Upper lobe of right lung (tissue), 1 donor: ENCODE results near the gene ZNF333. TPM values are rescaled to one million over a fixed set of nuclear protein-coding genes. Genes with fewer than 3 reads are reported as not detected.

Experiments used
- ATAC-seq: fragments of 200-7000 bp; cut with Tn5 transposase; one replicate; pipeline ENCODE4 v1.9.1; 2020; ENCODE audit warnings: mild to moderate bottlenecking, moderate library complexity
- DNase-seq: peaks from one replicate; pipeline ENCODE4 v3.0.0-alpha.2; 2020
- H3K27ac ChIP-seq: fragments of 200-600 bp; one replicate; pipeline ENCODE4 v1.8.0; 2022
- H3K27me3 ChIP-seq: fragments of 200-600 bp; one replicate; pipeline ENCODE4 v1.8.0; 2022; ENCODE audit warnings: mild to moderate bottlenecking
- H3K36me3 ChIP-seq: fragments of 200-600 bp; one replicate; pipeline ENCODE4 v1.8.0; 2022
- H3K4me1 ChIP-seq: fragments of 200-600 bp; one replicate; pipeline ENCODE4 v1.8.0; 2022
- H3K4me3 ChIP-seq: fragments of 200-600 bp; one replicate; pipeline ENCODE4 v1.8.0; 2022; ENCODE audit warnings: mild to moderate bottlenecking
- H3K9me3 ChIP-seq: fragments of 200-600 bp; one replicate; pipeline ENCODE4 v1.8.0; 2022
- intact Hi-C: fragments of 100-400 bp; cut with DNase I; formaldehyde crosslinking; loops from one replicate; pipeline ENCODE4 v1.11.0; 2022
- total RNA-seq: library from RNA; stranded (reverse); fragmentation: NEBNext Ultra II Directional; extraction: Animal tissue kit (Norgen Biotek cat#: 25700); gene quantifications from one replicate; pipeline ENCODE4 v1.2.1, GENCODE V29; 2021
- TF ChIP-seq, protein P1 (sequence below): fragments of 200-600 bp; IDR thresholded peaks from one replicate; pipeline ENCODE4 v1.8.0; 2022; ENCODE audit warnings: antibody characterized with exemption
- donor health status: DM: no; HTN: yes; CAD: no; lungs with severe emphysema.

ZNF333 gene
- total RNA-seq, 1 donor from 2014 or later: 20.4 TPM

DNA sequence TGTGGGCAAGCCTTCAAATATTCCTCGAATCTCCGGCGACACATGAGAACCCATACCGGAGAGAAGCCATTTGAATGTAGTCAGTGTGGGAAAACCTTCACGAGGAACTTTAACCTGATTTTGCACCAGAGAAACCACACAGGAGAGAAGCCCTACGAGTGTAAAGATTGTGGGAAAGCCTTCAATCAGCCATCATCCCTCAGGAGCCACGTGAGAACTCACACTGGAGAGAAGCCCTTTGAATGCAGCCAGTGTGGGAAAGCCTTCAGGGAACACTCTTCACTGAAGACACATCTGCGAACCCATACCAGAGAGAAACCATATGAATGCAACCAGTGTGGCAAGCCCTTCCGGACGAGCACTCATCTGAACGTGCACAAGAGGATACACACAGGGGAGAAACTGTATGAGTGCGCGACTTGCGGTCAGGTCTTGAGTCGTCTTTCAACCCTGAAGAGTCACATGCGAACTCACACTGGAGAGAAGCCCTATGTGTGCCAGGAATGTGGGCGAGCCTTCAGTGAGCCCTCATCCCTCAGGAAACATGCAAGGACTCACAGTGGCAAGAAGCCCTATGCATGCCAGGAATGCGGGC, 28.8 kb downstream of the ZNF333 start:
- Histone ChIP-seq H3K4me1 (no peaks in the 10 kb centered on the region), H3K36me3 (peaks cover 47% of the 10 kb centered on the region), H3K4me3 (no peak overlapping the region), H3K27ac (no peak overlapping the region), H3K9me3 (peaks cover 82% of the 10 kb centered on the region), H3K27me3 (no peaks in the 10 kb centered on the region)
- DNase-seq: no peak
- TF ChIP-seq, protein P1, sequence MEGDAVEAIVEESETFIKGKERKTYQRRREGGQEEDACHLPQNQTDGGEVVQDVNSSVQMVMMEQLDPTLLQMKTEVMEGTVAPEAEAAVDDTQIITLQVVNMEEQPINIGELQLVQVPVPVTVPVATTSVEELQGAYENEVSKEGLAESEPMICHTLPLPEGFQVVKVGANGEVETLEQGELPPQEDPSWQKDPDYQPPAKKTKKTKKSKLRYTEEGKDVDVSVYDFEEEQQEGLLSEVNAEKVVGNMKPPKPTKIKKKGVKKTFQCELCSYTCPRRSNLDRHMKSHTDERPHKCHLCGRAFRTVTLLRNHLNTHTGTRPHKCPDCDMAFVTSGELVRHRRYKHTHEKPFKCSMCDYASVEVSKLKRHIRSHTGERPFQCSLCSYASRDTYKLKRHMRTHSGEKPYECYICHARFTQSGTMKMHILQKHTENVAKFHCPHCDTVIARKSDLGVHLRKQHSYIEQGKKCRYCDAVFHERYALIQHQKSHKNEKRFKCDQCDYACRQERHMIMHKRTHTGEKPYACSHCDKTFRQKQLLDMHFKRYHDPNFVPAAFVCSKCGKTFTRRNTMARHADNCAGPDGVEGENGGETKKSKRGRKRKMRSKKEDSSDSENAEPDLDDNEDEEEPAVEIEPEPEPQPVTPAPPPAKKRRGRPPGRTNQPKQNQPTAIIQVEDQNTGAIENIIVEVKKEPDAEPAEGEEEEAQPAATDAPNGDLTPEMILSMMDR: no peak
- intact Hi-C loops: no loop called here
- ATAC-seq: no peak

DNA sequence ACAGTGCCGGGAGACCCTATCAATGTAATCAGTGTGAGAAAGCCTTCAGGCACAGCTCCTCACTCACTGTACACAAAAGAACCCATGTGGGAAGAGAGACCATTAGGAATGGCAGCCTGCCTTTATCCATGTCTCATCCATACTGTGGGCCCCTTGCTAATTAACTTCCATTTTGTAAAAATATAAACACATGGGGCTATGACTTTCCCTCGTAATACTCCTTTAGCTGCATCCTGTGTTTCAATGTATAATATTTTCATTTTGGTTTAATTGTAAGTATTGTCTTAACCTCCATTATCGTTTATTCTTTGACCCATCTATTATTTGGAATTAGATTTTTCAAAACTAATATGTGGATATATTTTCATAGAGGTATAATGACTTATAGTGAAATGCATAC, 29.3 kb downstream of the ZNF333 start:
- TF ChIP-seq, protein P1: no peak

DNA sequence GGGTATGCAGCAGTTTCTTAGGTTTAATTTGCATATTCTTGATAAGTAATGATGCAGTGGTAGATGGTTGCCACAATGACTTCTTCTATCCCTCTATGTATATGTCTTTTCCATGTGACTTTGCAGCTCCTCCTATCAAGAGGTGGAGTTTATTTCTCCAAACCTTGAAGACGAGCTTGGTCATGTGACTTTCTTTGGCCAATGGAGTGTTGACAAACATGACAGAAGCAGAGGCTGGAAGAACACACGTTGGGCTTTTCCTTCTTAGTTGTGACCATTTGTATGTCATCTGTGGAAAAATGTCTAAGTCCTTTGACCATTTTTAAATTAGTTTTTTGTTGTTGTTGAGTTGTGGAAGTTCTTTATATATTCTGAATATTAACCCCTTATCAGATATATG, 32.3 kb downstream of the ZNF333 start:
- H3K27me3 ChIP-seq: no peaks in the 10 kb centered on the region
- ATAC-seq: no peak
- TF ChIP-seq, protein P1: no peak
- no peak for DNase-seq
- peaks cover 94% of the 10 kb centered on the region for H3K9me3 ChIP-seq
- H3K27ac ChIP-seq: no peak overlapping the region
- no peak overlapping the region for H3K4me3 ChIP-seq
- intact Hi-C loops: no loop called here
- peaks cover 16% of the 10 kb centered on the region for H3K36me3 ChIP-seq
- no peaks in the 10 kb centered on the region for H3K4me1 ChIP-seq

More for the DNA sequence above, 29.3 kb downstream of the ZNF333 start:
- H3K36me3 ChIP-seq: peaks cover 42% of the 10 kb centered on the region
- DNase-seq: no peak
- ATAC-seq: no peak
- intact Hi-C loops: no loop called here
- no peak overlapping the region for H3K4me3 ChIP-seq
- H3K9me3 ChIP-seq: peaks cover 87% of the 10 kb centered on the region
- no peaks in the 10 kb centered on the region for H3K27me3 ChIP-seq
- no peak overlapping the region for H3K27ac ChIP-seq
- H3K4me1 ChIP-seq: no peaks in the 10 kb centered on the region

DNA sequence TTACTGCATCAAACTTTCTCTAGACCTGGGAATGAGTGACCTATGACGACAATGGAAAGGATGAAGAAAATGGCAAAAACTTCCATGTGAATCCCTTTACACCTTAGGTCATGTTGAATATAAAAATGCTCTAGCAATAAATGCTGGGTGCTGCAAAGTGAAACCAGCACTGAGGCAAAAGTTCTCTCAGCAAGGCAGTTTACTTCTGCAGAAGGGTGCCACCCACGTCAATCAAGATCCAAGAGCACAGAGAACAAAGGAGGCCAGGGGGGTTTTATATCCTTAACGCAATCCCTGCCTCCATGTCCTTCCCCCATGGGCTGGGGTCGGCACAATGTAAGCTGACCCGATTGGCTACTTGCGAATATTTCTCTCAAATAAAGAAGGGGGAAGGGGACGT, 38.7 kb downstream of the ZNF333 start:
- H3K36me3 ChIP-seq: no peaks in the 10 kb centered on the region
- H3K4me1 ChIP-seq: no peaks in the 10 kb centered on the region
- no peak overlapping the region for H3K27ac ChIP-seq
- DNase-seq (no peak), ATAC-seq (no peak)
- peaks cover 36% of the 10 kb centered on the region for H3K9me3 ChIP-seq
- H3K27me3 ChIP-seq: no peaks in the 10 kb centered on the region
- intact Hi-C loops: no loop called here
- TF ChIP-seq, protein P1: no peak
- no peak overlapping the region for H3K4me3 ChIP-seq

DNA sequence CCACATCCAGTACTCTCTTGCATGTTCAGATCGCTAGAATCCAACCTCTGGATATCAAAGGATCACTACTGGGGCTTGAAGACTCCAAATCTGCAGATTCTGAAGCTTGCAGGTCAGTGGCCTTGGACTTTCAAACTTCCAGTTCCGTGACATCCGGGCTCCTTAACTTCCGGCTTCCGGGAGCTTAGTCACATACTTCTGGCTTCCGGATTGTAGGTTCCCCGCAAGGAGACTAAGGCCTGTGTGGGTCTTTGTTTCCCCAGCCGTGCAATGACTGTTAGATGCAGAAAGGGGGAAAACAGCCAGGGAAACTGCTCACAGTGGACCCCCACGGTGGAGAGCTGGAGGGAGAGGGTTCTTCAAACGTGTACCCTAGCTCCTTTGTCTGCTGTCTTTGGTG, 41.4 kb downstream of the ZNF333 start:
- H3K4me3 ChIP-seq: no peak overlapping the region
- DNase-seq: no peak
- TF ChIP-seq, protein P1: no peak
- H3K27ac ChIP-seq: no peak overlapping the region
- ATAC-seq: no peak
- no peaks in the 10 kb centered on the region for H3K36me3 ChIP-seq
- H3K4me1 ChIP-seq: no peaks in the 10 kb centered on the region
- H3K27me3 ChIP-seq: no peaks in the 10 kb centered on the region
- H3K9me3 ChIP-seq: peaks cover 16% of the 10 kb centered on the region
- intact Hi-C loops: no loop called here

DNA sequence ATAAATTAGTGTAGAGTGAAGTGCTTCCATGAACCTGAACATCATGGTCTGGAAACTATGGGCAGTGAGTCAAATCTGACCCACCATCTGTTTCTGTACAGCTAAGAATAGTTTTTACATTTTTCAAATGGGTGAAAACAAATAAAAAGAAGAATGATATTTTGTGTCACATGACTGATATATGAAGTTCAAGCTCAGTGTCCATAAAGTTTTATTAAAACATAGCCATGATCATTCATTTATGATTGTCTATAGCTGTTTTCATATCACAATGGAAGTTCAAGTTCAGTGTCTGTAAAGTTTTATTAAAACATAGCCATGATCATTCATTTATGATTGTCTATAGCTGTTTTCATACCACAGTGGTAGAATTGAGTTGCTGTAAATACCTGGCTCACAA, 42.7 kb downstream of the ZNF333 start:
- H3K4me3 ChIP-seq: no peak overlapping the region
- TF ChIP-seq, protein P1: no peak
- no peaks in the 10 kb centered on the region for H3K4me1 ChIP-seq
- DNase-seq (no peak), ATAC-seq (no peak)
- peaks cover 4% of the 10 kb centered on the region for H3K9me3 ChIP-seq
- no peak overlapping the region for H3K27ac ChIP-seq
- intact Hi-C loops: no loop called here
- H3K27me3 ChIP-seq: no peaks in the 10 kb centered on the region
- no peaks in the 10 kb centered on the region for H3K36me3 ChIP-seq
